Kidney (tissue), 14 donors: ENCODE results near the gene PLCD3. TPM values are rescaled to one million over a fixed set of nuclear protein-coding genes. Genes with fewer than 3 reads are reported as not detected.

ENCODE experiments used
- DNase-seq, 5 donors: peaks; one replicate each; pipeline ENCODE4 v3.0.0-alpha.2; 2013 to 2020
- FAIRE-seq: peaks from 2 replicates; lab custom pipeline; 2012; peaks lifted over from hg19 to GRCh38; lab: Jason Lieb, UNC
- H3K27ac ChIP-seq, 2 donors: one replicate each; pipeline ENCODE4 v1.7.0; 2013; ENCODE audit warnings: low read depth in 2 of 2, low read length in 2 of 2, inconsistent platforms in 1 of 2
- H3K27me3 ChIP-seq: one replicate; pipeline ENCODE4 v1.7.1; 2013; ENCODE audit warnings: low read length, inconsistent platforms; ENCODE audit not compliant: control insufficient read depth, insufficient read depth
- H3K36me3 ChIP-seq, 3 donors: one replicate each; pipeline versions ENCODE4 v1.7.0 to v1.7.1; 2013; ENCODE audit warnings: low read length in 3 of 3, control low read depth in 1 of 3, inconsistent platforms in 1 of 3; ENCODE audit not compliant: insufficient read depth in 3 of 3, control insufficient read depth in 2 of 3
- H3K4me1 ChIP-seq, 3 donors: one replicate each; pipeline versions ENCODE4 v1.7.0 to v1.7.1; 2013; ENCODE audit warnings: low read length in 3 of 3, inconsistent platforms in 1 of 3, low read depth in 1 of 3; ENCODE audit not compliant: control insufficient read depth in 2 of 3, insufficient read depth in 2 of 3
- H3K4me3 ChIP-seq, 3 donors: one replicate each; pipeline versions ENCODE4 v1.7.0 to v1.8.1; 2013; ENCODE audit warnings: low read length in 3 of 3, control low read depth in 1 of 3, inconsistent platforms in 1 of 3
- H3K9ac ChIP-seq, 3 donors: one replicate each; pipeline versions ENCODE4 v1.7.0 to v1.7.1; 2013; ENCODE audit warnings: low read length in 3 of 3, control low read depth in 1 of 3, inconsistent platforms in 1 of 3
- H3K9me3 ChIP-seq, 3 donors: one replicate each; pipeline versions ENCODE4 v1.7.0 to v1.7.1; 2013; ENCODE audit warnings: low read length in 3 of 3, control low read depth in 1 of 3, inconsistent platforms in 1 of 3; ENCODE audit not compliant: control insufficient read depth in 2 of 3, insufficient read depth in 1 of 3
- CTCF ChIP-seq: IDR thresholded peaks from 3 replicates; pipeline ENCODE4 v1.5.1; 2012; ENCODE audit warnings: mild to moderate bottlenecking, moderate library complexity, borderline replicate concordance; ENCODE audit not compliant: insufficient read depth; ENCODE audit errors: extremely low read depth
- intact Hi-C: fragments of 100-400 bp; cut with DNase I; formaldehyde crosslinking; loops from one replicate; pipeline ENCODE4 v1.11.1; 2022
- microRNA-seq: library from miRNA; unstranded; fragments of <30 nt; microRNA quantifications from one replicate; pipeline ENCODE4 v1.2.0, GENCODE V29; 2020
- polyA plus RNA-seq: library from polyadenylated mRNA; stranded (reverse); fragments of 350-450 nt; fragmentation: Illumina TruSeq; extraction: RNeasy Lipid Tissue Mini Kit (QIAGEN cat#74804); gene quantifications from one replicate; pipeline ENCODE4 v1.2.3, GENCODE V29; 2014; ENCODE audit warnings: low read depth, low replicate concordance; ENCODE audit not compliant: insufficient read depth
- total RNA-seq: library from RNA; stranded (reverse); fragmentation: NEBNext Ultra II Directional; extraction: Animal tissue kit (Norgen Biotek cat#: 25700); gene quantifications from one replicate; pipeline ENCODE4 v1.2.1, GENCODE V29; 2021
- donor health status: control.
- donor health status: control.
- donor health status: control.
- donor health status: control.
- donor health status: control.
- donor health status: DM: yes; HTN: yes; CAD: no.
- donor health status: Normal renal cell carcinoma (clear cell type).

The PLCD3 gene
- total and polyA plus RNA-seq, 2 donors from 2014 or later: 14.8 to 111 TPM

- no peak for TF ChIP-seq CTCF
- FAIRE-seq (no peak), DNase-seq (no peak)
- Histone ChIP-seq H3K27me3 (no peaks in the 10 kb centered on the region), H3K9ac (peak overlapping the region; percentile 31 to 94 (median 78)), H3K4me1 (peaks cover 2 to 15% (median 7%) of the 10 kb centered on the region in 3 donors), H3K9me3 (no peaks in the 10 kb centered on the region), H3K36me3 (no peaks in the 10 kb centered on the region), H3K27ac (peak overlapping the region; percentile 38 to 86), H3K4me3 (peak overlapping the region; percentile 82 to 91 (median 88))
- intact Hi-C loops: no loop called here
These were observed 71.9 kb downstream of the PLCD3 start for GRCh38 chr17:45060382-45060796.

Small RNA genes within 50 kb of the gene (microRNA-seq; reads per million reads assigned to microRNA genes)
- not detected for gene MIR6784

Other genes with a start within 250 kb of the PLCD3 start
- gene EFTUD2, start 233.1 kb downstream of the PLCD3 start, total RNA-seq: 98.4 TPM
- 37.9 TPM for gene EFTUD2, start 233.1 kb downstream of the PLCD3 start, polyA plus RNA-seq
- 1.4 TPM for gene GFAP, start 217.0 kb downstream of the PLCD3 start, total RNA-seq
- gene GFAP, start 217.0 kb downstream of the PLCD3 start, polyA plus RNA-seq: 2.3 TPM
- gene KIF18B, start 184.7 kb downstream of the PLCD3 start, total RNA-seq: 0.44 TPM
- not detected for gene KIF18B, start 184.7 kb downstream of the PLCD3 start, polyA plus RNA-seq
- gene C1QL1, start 164.2 kb downstream of the PLCD3 start, total RNA-seq: 0.76 TPM
- 25.4 TPM for gene C1QL1, start 164.2 kb downstream of the PLCD3 start, polyA plus RNA-seq
- gene DCAKD, start 80.9 kb downstream of the PLCD3 start, total RNA-seq: 34.9 TPM
- 27.5 TPM for gene DCAKD, start 80.9 kb downstream of the PLCD3 start, polyA plus RNA-seq
- gene NMT1, start 71.2 kb downstream of the PLCD3 start, total RNA-seq: 98.5 TPM
- gene NMT1, start 71.2 kb downstream of the PLCD3 start, polyA plus RNA-seq: 72.3 TPM
- 19.2 TPM for gene ACBD4, start 3.2 kb upstream of the PLCD3 start, total RNA-seq
- 46.3 TPM for gene ACBD4, start 3.2 kb upstream of the PLCD3 start, polyA plus RNA-seq
- gene HEXIM1, start 16.0 kb upstream of the PLCD3 start, total RNA-seq: 34.7 TPM
- 25.0 TPM for gene HEXIM1, start 16.0 kb upstream of the PLCD3 start, polyA plus RNA-seq
- gene HEXIM2, start 29.4 kb upstream of the PLCD3 start, total RNA-seq: 6.2 TPM
- gene HEXIM2, start 29.4 kb upstream of the PLCD3 start, polyA plus RNA-seq: 29.1 TPM
- gene FMNL1, start 89.4 kb upstream of the PLCD3 start, total RNA-seq: 32.9 TPM
- gene FMNL1, start 89.4 kb upstream of the PLCD3 start, polyA plus RNA-seq: 2.3 TPM
- not detected for gene SPATA32, start 129.6 kb upstream of the PLCD3 start, total RNA-seq
- not detected for gene SPATA32, start 129.6 kb upstream of the PLCD3 start, polyA plus RNA-seq
- gene MAP3K14, start 184.5 kb upstream of the PLCD3 start, total RNA-seq: 24.5 TPM
- gene MAP3K14, start 184.5 kb upstream of the PLCD3 start, polyA plus RNA-seq: 7.6 TPM